ENCODE data around the gene DCTD. TPM values are rescaled to one million over a fixed set of nuclear protein-coding genes. Genes with fewer than 3 reads are reported as not detected.
A peak's percentile ranks its signal among the peaks of the same experiment; 100 is the strongest.

DCTD gene
- total and polyA plus RNA-seq, 2 of the 13 experiments (the other 11 are each of a cell fraction or from before 2014, with no cell fraction given) = 85.1 to 95.3 TPM

DNA sequence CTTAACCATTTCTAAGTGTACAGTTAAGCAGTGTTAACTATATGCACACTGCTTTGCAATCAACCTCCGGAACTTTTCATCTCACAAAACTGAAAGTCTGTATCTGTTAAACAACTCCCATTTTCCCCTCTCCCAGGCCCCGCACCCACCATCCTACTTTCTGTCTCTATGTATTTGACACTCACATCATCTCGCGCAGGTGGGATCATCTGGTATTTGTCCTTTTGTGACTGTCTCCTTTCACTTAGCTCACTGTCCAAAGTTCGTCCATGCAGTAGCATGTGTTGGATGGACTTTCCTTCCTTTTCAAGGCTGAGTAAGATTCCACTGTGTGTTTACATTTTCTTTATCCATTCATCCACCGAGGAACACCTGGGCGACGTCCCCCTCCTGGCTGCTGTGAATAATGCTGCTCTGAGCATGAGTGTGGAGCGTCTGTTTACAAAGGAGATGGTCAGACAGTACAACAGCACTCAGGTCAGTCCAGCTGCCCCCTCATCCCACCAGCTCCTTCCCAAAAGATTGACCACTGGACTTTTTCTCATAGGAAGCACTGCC lies 39.8 kb downstream of the DCTD start (continued):
- TF ChIP-seq ZNF615 (CRISPR knock-in tag; IDR thresholded peaks at IDR 0.05; ENCODE audit: borderline replicate concordance) (no peak), ETV6 (CRISPR knock-in tag; conservative IDR thresholded peaks at IDR 0.05) (no peak), TAF15 (IDR thresholded peaks at IDR 0.05; ENCODE audit: low read depth, low read length, poor library complexity, severe bottlenecking) (no peak), SP4 (CRISPR knock-in tag; IDR thresholded peaks at IDR 0.05) (peak; percentile 26), ZFP41 (CRISPR knock-in tag; IDR thresholded peaks at IDR 0.05; ENCODE audit: borderline replicate concordance) (no peak), MIER3 (CRISPR knock-in tag; IDR thresholded peaks at IDR 0.05; ENCODE audit: borderline replicate concordance) (peak; percentile 58; the same call in 1 of the 2 replicates), ZBTB20 (CRISPR knock-in tag; IDR thresholded peaks at IDR 0.05; ENCODE audit: borderline replicate concordance, low read depth) (peak; percentile 68; the same call in 1 of the 2 replicates), SMARCC2 (IDR thresholded peaks at IDR 0.05) (no peak), SIN3B (IDR thresholded peaks at IDR 0.05; ENCODE audit: low read length) (no peak), ATF1 (CRISPR knock-in tag; IDR thresholded peaks at IDR 0.05) (no peak), ZFX (CRISPR knock-in tag; IDR thresholded peaks at IDR 0.05; ENCODE audit: low read depth) (peak; percentile 48), SAP130 (CRISPR knock-in tag; IDR thresholded peaks at IDR 0.05; ENCODE audit: low read depth) (peak; percentile 77), MBD4 (IDR thresholded peaks at IDR 0.05; ENCODE audit: borderline replicate concordance, low read length) (no peak), GZF1 (CRISPR knock-in tag; IDR thresholded peaks at IDR 0.05) (no peak), IKZF1 (IDR thresholded peaks at IDR 0.05) (no peak), HMG20A (CRISPR knock-in tag; IDR thresholded peaks at IDR 0.05; ENCODE audit: borderline replicate concordance) (peak; percentile 73; the same call in 1 of the 2 replicates), ZNF570 (CRISPR knock-in tag; IDR thresholded peaks at IDR 0.05; ENCODE audit: borderline replicate concordance) (no peak)
- TF ChIP-seq, protein P1, sequence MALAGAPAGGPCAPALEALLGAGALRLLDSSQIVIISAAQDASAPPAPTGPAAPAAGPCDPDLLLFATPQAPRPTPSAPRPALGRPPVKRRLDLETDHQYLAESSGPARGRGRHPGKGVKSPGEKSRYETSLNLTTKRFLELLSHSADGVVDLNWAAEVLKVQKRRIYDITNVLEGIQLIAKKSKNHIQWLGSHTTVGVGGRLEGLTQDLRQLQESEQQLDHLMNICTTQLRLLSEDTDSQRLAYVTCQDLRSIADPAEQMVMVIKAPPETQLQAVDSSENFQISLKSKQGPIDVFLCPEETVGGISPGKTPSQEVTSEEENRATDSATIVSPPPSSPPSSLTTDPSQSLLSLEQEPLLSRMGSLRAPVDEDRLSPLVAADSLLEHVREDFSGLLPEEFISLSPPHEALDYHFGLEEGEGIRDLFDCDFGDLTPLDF (CRISPR knock-in tag; IDR thresholded peaks at IDR 0.05) = no peak
- TF ChIP-seq, protein P2, sequence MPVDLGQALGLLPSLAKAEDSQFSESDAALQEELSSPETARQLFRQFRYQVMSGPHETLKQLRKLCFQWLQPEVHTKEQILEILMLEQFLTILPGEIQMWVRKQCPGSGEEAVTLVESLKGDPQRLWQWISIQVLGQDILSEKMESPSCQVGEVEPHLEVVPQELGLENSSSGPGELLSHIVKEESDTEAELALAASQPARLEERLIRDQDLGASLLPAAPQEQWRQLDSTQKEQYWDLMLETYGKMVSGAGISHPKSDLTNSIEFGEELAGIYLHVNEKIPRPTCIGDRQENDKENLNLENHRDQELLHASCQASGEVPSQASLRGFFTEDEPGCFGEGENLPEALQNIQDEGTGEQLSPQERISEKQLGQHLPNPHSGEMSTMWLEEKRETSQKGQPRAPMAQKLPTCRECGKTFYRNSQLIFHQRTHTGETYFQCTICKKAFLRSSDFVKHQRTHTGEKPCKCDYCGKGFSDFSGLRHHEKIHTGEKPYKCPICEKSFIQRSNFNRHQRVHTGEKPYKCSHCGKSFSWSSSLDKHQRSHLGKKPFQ (CRISPR knock-in tag; IDR thresholded peaks at IDR 0.05; ENCODE audit: insufficient replicate concordance) = peak; percentile 77
- TF ChIP-seq, protein P3, sequence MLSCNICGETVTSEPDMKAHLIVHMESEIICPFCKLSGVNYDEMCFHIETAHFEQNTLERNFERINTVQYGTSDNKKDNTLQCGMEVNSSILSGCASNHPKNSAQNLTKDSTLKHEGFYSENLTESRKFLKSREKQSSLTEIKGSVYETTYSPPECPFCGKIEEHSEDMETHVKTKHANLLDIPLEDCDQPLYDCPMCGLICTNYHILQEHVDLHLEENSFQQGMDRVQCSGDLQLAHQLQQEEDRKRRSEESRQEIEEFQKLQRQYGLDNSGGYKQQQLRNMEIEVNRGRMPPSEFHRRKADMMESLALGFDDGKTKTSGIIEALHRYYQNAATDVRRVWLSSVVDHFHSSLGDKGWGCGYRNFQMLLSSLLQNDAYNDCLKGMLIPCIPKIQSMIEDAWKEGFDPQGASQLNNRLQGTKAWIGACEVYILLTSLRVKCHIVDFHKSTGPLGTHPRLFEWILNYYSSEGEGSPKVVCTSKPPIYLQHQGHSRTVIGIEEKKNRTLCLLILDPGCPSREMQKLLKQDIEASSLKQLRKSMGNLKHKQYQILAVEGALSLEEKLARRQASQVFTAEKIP (CRISPR knock-in tag; IDR thresholded peaks at IDR 0.05; ENCODE audit: borderline replicate concordance) = no peak
- TF ChIP-seq, protein P4, sequence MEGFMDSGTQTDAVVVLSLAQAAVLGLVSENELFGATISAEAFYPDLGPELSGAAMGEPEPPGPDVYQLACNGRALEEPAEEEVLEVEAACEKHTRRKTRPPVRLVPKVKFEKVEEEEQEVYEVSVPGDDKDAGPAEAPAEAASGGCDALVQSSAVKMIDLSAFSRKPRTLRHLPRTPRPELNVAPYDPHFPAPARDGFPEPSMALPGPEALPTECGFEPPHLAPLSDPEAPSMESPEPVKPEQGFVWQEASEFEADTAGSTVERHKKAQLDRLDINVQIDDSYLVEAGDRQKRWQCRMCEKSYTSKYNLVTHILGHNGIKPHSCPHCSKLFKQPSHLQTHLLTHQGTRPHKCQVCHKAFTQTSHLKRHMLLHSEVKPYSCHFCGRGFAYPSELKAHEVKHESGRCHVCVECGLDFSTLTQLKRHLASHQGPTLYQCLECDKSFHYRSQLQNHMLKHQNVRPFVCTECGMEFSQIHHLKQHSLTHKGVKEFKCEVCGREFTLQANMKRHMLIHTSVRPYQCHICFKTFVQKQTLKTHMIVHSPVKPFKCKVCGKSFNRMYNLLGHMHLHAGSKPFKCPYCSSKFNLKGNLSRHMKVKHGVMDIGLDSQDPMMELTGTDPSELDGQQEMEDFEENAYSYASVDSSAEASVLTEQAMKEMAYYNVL (CRISPR knock-in tag; IDR thresholded peaks at IDR 0.05; ENCODE audit: borderline replicate concordance) = peak; percentile 96
- TF ChIP-seq, protein P5, sequence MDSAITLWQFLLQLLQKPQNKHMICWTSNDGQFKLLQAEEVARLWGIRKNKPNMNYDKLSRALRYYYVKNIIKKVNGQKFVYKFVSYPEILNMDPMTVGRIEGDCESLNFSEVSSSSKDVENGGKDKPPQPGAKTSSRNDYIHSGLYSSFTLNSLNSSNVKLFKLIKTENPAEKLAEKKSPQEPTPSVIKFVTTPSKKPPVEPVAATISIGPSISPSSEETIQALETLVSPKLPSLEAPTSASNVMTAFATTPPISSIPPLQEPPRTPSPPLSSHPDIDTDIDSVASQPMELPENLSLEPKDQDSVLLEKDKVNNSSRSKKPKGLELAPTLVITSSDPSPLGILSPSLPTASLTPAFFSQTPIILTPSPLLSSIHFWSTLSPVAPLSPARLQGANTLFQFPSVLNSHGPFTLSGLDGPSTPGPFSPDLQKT (CRISPR knock-in tag; IDR thresholded peaks at IDR 0.05; ENCODE audit: borderline replicate concordance) = no peak

All from HepG2 (cell line).